ENCODE data around the gene SLC34A1. TPM values are rescaled to one million over a fixed set of nuclear protein-coding genes. Genes with fewer than 3 reads are reported as not detected.

Gene SLC34A1
- total RNA-seq, 1 donor from 2014 or later = not detected

DNA sequence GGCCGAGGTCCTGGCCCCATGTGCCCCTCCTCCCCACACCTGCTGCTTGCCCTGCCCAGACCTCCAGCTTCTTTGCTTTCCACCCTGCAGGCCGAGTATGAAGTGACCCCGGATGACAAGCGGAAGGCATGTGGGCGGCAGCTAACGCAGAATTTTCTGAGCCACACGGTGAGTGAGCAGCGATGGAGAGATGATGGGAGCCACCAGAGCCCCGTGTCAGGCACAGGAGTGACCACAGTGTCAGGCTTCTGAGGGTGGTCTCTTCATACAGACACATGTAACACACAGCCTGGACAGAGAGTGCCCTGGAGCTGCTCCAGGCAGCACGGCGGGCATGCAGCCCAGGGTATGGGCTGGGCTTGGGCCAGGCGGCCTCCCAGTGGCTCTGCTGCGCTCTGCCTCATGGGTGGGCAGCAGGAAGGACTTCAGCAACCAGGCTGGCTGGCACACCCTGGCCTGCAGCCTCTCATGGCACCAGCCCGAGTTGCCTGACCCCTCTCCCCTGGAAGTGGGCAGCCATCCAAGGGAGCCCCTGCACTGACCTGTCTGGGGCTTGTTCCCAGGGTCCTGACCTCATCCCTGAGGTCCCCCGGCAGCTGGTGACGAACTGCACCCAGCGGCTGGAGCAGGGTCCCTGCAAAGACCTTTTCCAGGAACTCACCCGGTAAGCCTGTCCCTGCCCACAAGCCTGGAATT lies 48.1 kb downstream of the SLC34A1 start:
- Mint-ChIP-seq H3K27me3 (ENCODE audit: low read depth) (no peaks in the 10 kb centered on the region), H3K4me1 (ENCODE audit: low read depth) (peaks cover 11% of the 10 kb centered on the region), H3K27ac (ENCODE audit: unreplicated experiment) (no peak overlapping the region), H3K4me3 (ENCODE audit: unreplicated experiment) (no peak overlapping the region), H3K9me3 (ENCODE audit: low read depth) (no peaks in the 10 kb centered on the region), H3K36me3 (ENCODE audit: low read depth) (peaks cover 12% of the 10 kb centered on the region)
- TF ChIP-seq, protein P1, sequence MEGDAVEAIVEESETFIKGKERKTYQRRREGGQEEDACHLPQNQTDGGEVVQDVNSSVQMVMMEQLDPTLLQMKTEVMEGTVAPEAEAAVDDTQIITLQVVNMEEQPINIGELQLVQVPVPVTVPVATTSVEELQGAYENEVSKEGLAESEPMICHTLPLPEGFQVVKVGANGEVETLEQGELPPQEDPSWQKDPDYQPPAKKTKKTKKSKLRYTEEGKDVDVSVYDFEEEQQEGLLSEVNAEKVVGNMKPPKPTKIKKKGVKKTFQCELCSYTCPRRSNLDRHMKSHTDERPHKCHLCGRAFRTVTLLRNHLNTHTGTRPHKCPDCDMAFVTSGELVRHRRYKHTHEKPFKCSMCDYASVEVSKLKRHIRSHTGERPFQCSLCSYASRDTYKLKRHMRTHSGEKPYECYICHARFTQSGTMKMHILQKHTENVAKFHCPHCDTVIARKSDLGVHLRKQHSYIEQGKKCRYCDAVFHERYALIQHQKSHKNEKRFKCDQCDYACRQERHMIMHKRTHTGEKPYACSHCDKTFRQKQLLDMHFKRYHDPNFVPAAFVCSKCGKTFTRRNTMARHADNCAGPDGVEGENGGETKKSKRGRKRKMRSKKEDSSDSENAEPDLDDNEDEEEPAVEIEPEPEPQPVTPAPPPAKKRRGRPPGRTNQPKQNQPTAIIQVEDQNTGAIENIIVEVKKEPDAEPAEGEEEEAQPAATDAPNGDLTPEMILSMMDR (IDR thresholded peaks at IDR 0.05) = no peak
- DNase-seq (ENCODE audit: low spot score) = peak; percentile 84

DNA sequence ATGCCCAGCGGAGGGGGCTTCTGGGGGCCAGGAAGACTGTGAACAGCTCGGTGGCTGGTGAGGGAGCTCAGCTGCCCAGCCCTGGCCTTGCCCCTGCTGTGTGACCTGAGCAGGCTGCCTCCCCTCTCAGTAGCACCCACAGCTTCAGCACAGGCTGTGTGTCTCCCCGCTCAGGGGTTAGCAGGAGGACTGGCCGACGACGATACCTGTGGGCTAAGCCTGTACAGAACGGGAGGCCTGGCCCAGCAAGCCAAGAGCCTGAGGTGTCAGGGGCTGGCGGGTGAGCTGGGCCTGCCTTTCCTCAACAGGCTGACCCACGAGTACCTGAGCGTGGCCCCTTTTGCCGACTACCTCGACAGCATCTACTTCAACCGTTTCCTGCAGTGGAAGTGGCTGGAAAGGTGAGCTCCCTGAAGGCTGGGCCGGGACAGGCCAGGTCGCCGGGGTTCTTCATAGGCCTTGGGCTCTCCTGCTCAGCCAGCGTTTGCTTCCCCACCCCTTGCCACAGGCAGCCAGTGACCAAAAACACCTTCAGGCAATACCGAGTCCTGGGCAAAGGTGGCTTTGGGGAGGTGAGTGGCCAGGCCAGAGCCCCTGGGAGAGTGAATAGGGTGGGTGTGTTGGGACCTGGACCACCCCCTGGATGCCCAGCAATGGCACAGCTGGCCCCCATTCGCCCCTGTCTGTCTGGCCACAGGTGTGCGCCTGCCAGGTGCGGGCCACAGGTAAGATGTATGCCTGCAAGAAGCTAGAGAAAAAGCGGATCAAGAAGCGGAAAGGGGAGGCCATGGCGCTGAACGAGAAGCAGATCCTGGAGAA lies 48.8 kb downstream of the SLC34A1 start:
- no peak overlapping the region for H3K27ac Mint-ChIP-seq (ENCODE audit: unreplicated experiment)
- peaks cover 12% of the 10 kb centered on the region for H3K36me3 Mint-ChIP-seq (ENCODE audit: low read depth)
- H3K9me3 Mint-ChIP-seq (ENCODE audit: low read depth) = no peaks in the 10 kb centered on the region
- H3K4me1 Mint-ChIP-seq (ENCODE audit: low read depth) = peaks cover 9% of the 10 kb centered on the region
- no peak overlapping the region for H3K4me3 Mint-ChIP-seq (ENCODE audit: unreplicated experiment)
- no peaks in the 10 kb centered on the region for H3K27me3 Mint-ChIP-seq (ENCODE audit: low read depth)
- TF ChIP-seq, protein P1 (IDR thresholded peaks at IDR 0.05) = no peak
- peak; percentile 86 for DNase-seq (ENCODE audit: low spot score)

DNA sequence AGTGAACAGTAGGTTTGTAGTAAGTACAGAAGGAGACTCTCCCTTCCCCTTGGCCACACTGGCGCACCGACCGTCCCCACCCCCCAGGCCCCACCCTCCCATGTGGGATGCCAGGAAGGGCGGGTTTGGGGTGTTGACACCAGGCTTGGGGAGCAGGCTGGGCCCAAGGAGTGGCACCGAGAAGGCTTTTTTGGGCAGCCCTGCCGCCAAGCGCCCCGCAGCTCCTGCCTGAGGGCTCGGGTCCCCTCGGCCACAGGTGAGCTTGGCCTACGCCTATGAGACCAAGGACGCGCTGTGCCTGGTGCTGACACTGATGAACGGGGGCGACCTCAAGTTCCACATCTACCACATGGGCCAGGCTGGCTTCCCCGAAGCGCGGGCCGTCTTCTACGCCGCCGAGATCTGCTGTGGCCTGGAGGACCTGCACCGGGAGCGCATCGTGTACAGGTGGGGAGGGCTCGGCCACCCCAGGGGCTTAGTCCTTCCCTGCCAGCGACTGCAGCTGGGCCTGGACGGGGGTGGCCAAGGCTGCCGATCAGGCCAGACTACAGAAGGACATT lies 49.5 kb downstream of the SLC34A1 start:
- Mint-ChIP-seq H3K27me3 (ENCODE audit: low read depth) (no peaks in the 10 kb centered on the region), H3K36me3 (ENCODE audit: low read depth) (peaks cover 17% of the 10 kb centered on the region), H3K4me1 (ENCODE audit: low read depth) (peaks cover 12% of the 10 kb centered on the region), H3K9me3 (ENCODE audit: low read depth) (no peaks in the 10 kb centered on the region), H3K4me3 (ENCODE audit: unreplicated experiment) (no peak overlapping the region), H3K27ac (ENCODE audit: unreplicated experiment) (no peak overlapping the region)
- DNase-seq (ENCODE audit: low spot score) = peak; percentile 86
- TF ChIP-seq, protein P1 (IDR thresholded peaks at IDR 0.05) = no peak

DNA sequence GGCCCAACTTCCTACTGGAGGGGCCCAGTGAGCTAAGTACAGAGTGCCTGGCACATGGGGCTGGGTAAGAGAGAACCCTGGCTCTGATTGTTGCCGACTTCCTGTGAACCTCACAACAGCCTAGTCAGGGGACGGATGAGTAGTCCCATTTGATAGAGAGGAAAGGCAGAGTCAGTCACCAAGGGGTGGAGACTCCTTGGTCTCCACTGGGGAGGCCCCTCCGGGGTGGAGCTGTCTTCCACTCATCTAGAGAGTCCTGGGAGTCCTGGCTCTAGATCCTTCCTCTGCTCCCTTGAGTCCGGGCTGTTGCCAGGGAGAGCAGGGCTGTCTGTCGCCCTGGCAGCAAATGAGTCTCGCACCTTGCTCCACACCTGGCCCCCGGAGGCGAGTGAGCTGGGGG lies 50.2 kb downstream of the SLC34A1 start:
- no peak overlapping the region for H3K4me3 Mint-ChIP-seq (ENCODE audit: unreplicated experiment)
- DNase-seq (ENCODE audit: low spot score) = peak; percentile 74
- peaks cover 18% of the 10 kb centered on the region for H3K36me3 Mint-ChIP-seq (ENCODE audit: low read depth)
- peaks cover 10% of the 10 kb centered on the region for H3K4me1 Mint-ChIP-seq (ENCODE audit: low read depth)
- no peaks in the 10 kb centered on the region for H3K9me3 Mint-ChIP-seq (ENCODE audit: low read depth)
- no peaks in the 10 kb centered on the region for H3K27me3 Mint-ChIP-seq (ENCODE audit: low read depth)
- TF ChIP-seq, protein P1 (IDR thresholded peaks at IDR 0.05) = no peak
- no peak overlapping the region for H3K27ac Mint-ChIP-seq (ENCODE audit: unreplicated experiment)

Measured in chondrocyte (in vitro differentiated cells).